Cardiac fibroblast (primary cell): ENCODE data around the gene C10orf120.

Source experiments
- DNase-seq, 2 donors: peaks; one replicate each; pipeline versions ENCODE4 v3.0.0 to v3.0.0-alpha.2; 2010; ENCODE audit warnings: low read depth in 2 of 2
- H3K4me3 ChIP-seq, 2 donors: replicated peaks in 1 of 2; 1 replicate in 1 of 2; 2 replicates in 1 of 2; pipeline ENCODE4 v1.5.1; 2011; ENCODE audit warnings: low read depth in 2 of 2, low read length in 2 of 2, mild to moderate bottlenecking in 2 of 2, moderate library complexity in 1 of 2
- TF ChIP-seq, protein P1 (sequence below): IDR thresholded peaks from one replicate; pipeline ENCODE4 v1.5.1; 2011; ENCODE audit warnings: low read depth, mild to moderate bottlenecking, low read length, inconsistent platforms

C10orf120 gene

DNA sequence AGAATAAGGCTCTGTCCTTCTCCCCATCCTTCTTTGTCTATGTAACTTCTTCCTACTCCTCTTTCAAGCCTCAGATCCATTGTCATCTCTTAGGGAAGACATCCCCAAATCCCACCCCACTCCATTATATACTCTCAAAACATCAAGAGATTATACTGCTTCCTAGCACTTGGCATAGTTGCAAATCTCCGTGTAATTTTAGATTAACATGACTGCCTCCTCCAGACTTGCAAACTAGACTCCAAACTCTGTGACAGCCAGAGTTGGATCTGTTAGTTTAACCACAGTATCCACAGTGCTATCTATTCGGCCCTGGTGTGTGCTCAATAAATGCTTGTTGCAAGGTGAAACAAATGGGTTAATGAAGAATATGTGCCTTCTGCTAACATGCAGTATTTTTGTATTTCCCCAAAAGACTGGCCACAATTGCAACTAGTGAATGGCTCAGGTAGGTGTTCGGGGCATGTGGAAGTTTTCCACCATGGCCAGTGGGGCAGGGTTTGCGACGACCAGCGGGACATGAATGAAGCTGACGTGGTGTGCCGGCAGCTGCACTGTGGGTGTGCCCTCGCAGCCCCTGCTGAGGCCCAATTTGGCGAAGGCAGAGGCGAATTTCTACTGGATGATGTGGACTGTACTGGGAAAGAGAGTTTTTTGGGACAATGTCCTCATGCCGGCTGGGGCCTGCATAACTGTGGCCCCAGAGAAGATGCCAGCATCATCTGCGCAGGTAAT, 34.5 kb upstream of the C10orf120 start:
- H3K4me3 ChIP-seq: no peak overlapping the region
- no peak for DNase-seq
- TF ChIP-seq, protein P1, sequence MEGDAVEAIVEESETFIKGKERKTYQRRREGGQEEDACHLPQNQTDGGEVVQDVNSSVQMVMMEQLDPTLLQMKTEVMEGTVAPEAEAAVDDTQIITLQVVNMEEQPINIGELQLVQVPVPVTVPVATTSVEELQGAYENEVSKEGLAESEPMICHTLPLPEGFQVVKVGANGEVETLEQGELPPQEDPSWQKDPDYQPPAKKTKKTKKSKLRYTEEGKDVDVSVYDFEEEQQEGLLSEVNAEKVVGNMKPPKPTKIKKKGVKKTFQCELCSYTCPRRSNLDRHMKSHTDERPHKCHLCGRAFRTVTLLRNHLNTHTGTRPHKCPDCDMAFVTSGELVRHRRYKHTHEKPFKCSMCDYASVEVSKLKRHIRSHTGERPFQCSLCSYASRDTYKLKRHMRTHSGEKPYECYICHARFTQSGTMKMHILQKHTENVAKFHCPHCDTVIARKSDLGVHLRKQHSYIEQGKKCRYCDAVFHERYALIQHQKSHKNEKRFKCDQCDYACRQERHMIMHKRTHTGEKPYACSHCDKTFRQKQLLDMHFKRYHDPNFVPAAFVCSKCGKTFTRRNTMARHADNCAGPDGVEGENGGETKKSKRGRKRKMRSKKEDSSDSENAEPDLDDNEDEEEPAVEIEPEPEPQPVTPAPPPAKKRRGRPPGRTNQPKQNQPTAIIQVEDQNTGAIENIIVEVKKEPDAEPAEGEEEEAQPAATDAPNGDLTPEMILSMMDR: no peak

DNA sequence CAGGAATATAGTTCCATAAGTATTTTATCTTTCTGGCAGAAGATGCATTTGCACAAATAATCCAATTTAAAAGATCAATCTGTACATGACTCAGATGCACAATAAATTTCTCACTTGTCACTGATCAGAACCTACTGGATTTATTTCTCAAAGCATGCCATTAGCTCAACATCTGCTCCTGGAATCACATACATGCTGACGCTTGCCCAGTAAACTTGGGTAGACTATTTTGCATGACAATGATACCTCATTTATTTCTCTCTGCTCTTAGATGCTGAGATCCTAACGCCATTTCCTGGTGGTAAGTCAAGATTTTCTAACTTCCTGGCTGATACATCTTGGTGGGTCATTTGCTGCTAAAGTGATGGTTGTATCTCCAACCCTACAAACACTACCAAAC, 33.8 kb upstream of the C10orf120 start:
- TF ChIP-seq, protein P1: no peak
- no peak for DNase-seq
- no peak overlapping the region for H3K4me3 ChIP-seq

DNA sequence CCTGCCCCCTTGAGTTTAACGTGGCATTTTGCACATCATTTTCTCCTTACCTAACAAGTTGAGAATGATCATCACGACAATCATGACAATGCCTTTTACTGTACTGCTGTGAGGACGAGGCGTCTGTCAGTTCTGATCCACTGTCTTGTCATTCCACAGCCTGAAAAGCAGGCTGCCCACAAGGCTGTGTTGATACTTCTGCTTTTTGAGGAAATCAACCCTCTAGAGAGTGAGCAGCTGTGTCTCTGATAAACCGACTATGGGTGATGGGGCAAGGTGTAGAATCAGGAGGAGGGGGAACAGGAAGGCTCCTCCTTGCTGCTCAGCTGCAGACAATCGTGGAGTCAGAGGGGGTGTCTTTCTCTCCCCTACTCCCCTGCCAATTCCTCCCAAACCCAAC, 30.6 kb upstream of the C10orf120 start:
- TF ChIP-seq, protein P1: no peak
- no peak overlapping the region for H3K4me3 ChIP-seq
- DNase-seq: no peak

DNA sequence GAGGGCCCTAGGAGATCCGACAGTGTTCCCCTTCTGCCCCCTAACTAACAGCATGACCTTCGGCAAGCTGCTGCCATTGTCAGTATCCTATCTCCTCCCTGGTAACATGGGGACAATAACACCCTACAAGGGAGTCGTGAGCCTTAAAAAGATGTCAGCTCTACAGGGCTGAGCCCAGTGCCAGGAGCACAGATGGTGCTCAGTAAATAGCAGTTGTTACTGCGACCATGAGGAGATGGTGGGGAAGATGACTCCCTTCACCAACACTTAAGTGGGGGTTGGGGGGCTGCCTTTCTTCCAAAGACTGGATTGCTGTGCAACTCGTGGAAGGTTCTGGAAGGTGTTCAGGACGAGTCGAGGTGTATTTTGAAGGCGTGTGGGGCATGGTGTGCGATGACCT, 29.5 kb upstream of the C10orf120 start:
- no peak overlapping the region for H3K4me3 ChIP-seq
- no peak for DNase-seq
- TF ChIP-seq, protein P1: no peak

DNA sequence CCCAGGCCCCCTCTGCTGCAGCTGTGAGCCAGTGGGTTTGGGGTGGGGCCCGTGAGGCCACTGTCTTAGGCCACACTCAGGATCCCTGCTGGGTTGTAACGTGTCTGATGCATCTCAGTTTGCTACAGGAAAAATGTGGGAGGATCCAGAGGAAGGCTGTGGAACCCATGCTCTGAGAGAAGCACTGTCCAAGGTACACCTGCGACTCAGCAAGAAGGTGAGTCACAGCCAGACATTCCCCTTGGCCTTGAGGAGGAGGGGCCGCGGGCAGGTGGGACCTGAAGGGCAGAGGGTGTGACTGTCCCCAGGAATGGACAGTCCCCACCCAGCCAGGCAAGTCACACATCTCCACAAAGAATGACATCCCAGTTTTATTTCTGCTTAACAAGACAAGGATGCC, 27.8 kb upstream of the C10orf120 start:
- no peak for DNase-seq
- no peak overlapping the region for H3K4me3 ChIP-seq
- TF ChIP-seq, protein P1: no peak

DNA sequence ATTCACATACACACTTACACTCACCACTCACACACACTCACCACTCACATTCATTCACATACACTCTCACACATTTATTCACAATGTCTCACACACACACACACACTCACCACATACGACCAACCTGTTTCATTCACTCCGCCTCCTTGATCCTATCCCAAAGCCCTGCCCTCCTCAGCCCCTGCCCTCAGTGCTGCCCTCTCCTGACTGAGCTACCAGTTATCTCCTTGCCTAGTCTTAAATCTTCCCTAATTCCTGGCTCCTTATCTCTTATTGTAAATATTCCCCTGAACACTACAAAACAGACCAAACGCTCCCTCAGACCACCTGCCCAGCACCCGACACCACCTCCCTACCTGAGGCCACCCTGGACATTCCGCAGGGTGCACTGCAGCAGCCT, 26.1 kb upstream of the C10orf120 start:
- DNase-seq: no peak
- H3K4me3 ChIP-seq: no peak overlapping the region
- TF ChIP-seq, protein P1: no peak

DNA sequence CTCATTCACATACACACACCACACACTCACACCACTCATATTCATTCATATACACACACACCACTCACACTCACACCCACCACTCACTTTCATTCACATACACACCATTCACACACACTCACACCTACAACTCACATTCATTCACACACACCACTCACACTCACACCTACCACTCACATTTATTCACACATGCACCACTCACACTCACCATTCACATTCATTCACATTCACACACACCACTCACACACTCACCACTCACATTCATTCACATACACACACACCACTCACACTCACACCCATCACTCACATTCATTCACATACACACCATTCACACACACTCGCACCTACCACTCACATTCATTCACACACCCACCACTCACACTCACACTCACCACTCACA, 25.4 kb upstream of the C10orf120 start:
- no peak for DNase-seq
- no peak overlapping the region for H3K4me3 ChIP-seq
- TF ChIP-seq, protein P1: no peak
